GM12878 (cell line): ENCODE results near the gene TMEM91. TPM values are rescaled to one million over a fixed set of nuclear protein-coding genes. Genes with fewer than 3 reads are reported as not detected.

Experiments used
- ATAC-seq: fragments of 200-7000 bp; cut with Tn5 transposase; 3 replicates; pipeline ENCODE4 v1.9.1; 2020; ENCODE audit warnings: mild to moderate bottlenecking, moderate library complexity
- BruUV-seq: library from RNA; stranded (reverse); fragments of 400-500 nt; replicated peaks from 2 replicates; lab custom pipeline; 2021; lab: Mats Ljungman, UMichigan
- CTCF ChIA-PET: fragments of 300-600 bp; sonication (Branson Sonifier 250); formaldehyde crosslinking; extraction: SDS; loops from one replicate; lab custom pipeline; 2021; ENCODE audit warnings: inconsistent platforms; lab: Yijun Ruan, JAX
- POLR2A ChIA-PET: fragments of 350-600 bp; formaldehyde crosslinking; extraction: SDS; loops from one replicate; lab custom pipeline; 2021; ENCODE audit warnings: inconsistent platforms; lab: Charles Lee
- RAD21 ChIA-PET: fragments of 300-600 bp; sonication (Branson Sonifier 250); formaldehyde crosslinking; loops from one replicate; lab custom pipeline; 2023; ENCODE audit warnings: antibody characterized with exemption; ENCODE audit not compliant: unreplicated experiment; lab: Charles Lee
- SMC1A ChIA-PET: fragments of 300-600 bp; sonication (Branson Sonifier 250); formaldehyde crosslinking; loops from one replicate; lab custom pipeline; 2023; ENCODE audit not compliant: unreplicated experiment, uncharacterized antibody; lab: Charles Lee
- DNase-seq: peaks from one replicate; pipeline ENCODE4 v3.0.0-alpha.2; 2011; ENCODE audit warnings: low read depth, low spot score
- FAIRE-seq: peaks from 3 replicates; lab custom pipeline; 2011; peaks lifted over from hg19 to GRCh38; lab: Jason Lieb, UNC
- H2AFZ ChIP-seq: 2 replicates; pipeline ENCODE4 v1.6.0; 2011; ENCODE audit warnings: low read depth, low read length, control low read depth; ENCODE audit not compliant: control insufficient read depth
- H3K27ac ChIP-seq: 2 replicates; pipeline ENCODE4 v1.5.1; 2011; ENCODE audit warnings: control low read depth; ENCODE audit not compliant: control insufficient read depth, insufficient read depth
- H3K27me3 ChIP-seq, 2 experiments: replicated peaks in 1 of 2; 2 replicates each; pipeline versions ENCODE4 v1.6.0 to v1.6.1; 2011; ENCODE audit warnings: low read length in 1 of 2; ENCODE audit not compliant: control insufficient read depth in 2 of 2, insufficient read depth in 2 of 2
- H3K36me3 ChIP-seq, 2 experiments: 2 replicates each; pipeline ENCODE4 v1.5.1; 2011; ENCODE audit warnings: low read length in 1 of 2; ENCODE audit not compliant: control insufficient read depth in 2 of 2, insufficient read depth in 2 of 2
- H3K4me1 ChIP-seq: 2 replicates; pipeline ENCODE4 v1.6.1; 2011; ENCODE audit warnings: mild to moderate bottlenecking, low read length, moderate library complexity, mixed read lengths; ENCODE audit not compliant: control insufficient read depth, insufficient read depth
- H3K4me2 ChIP-seq: 2 replicates; pipeline ENCODE4 v1.6.0; 2011; ENCODE audit warnings: control low read depth; ENCODE audit not compliant: control insufficient read depth, insufficient read depth
- H3K4me3 ChIP-seq: fragments of 200-600 bp; sonication (generic); 2 replicates; pipeline ENCODE4 v1.5.1; 2016
- H3K79me2 ChIP-seq: 2 replicates; pipeline ENCODE4 v1.6.0; 2011; ENCODE audit warnings: low read length; ENCODE audit not compliant: control insufficient read depth, insufficient read depth
- H3K9ac ChIP-seq: 2 replicates; pipeline ENCODE4 v1.8.0; 2011; ENCODE audit warnings: low read length, control low read depth, mixed read lengths; ENCODE audit not compliant: control insufficient read depth, insufficient read depth
- H3K9me3 ChIP-seq: replicated peaks from 3 replicates; pipeline ENCODE4 v1.5.1; 2011; ENCODE audit warnings: mild to moderate bottlenecking, low read length; ENCODE audit not compliant: control insufficient read depth, insufficient read depth
- H4K20me1 ChIP-seq: 2 replicates; pipeline ENCODE4 v1.6.0; 2011; ENCODE audit not compliant: control insufficient read depth, insufficient read depth
- DPF2 ChIP-seq: fragments of 450-650 bp; IDR thresholded peaks from 2 replicates; pipeline ENCODE4 v1.6.1; 2017; ENCODE audit warnings: mild to moderate bottlenecking
- EGR1 ChIP-seq, 2 experiments: IDR thresholded peaks; 1 replicate in 1 of 2; 2 replicates in 1 of 2; pipeline ENCODE4 v1.6.1; 2011 to 2012; ENCODE audit warnings: low read depth in 2 of 2, low read length in 2 of 2, borderline replicate concordance in 1 of 2, mild to moderate bottlenecking in 1 of 2, moderate library complexity in 1 of 2
- EP300 ChIP-seq, 2 experiments: fragments of 150-350 bp in 1 of 2; IDR thresholded peaks; 2 replicates each; pipeline ENCODE4 v1.6.1; 2011 to 2012; ENCODE audit warnings: low read depth in 2 of 2, low read length in 2 of 2, borderline replicate concordance in 1 of 2, improper control_type of control experiment in 1 of 2, inconsistent platforms in 1 of 2; ENCODE audit not compliant: control insufficient read depth in 1 of 2
- FOXK2 ChIP-seq: fragments of 450-650 bp; IDR thresholded peaks from 2 replicates; pipeline ENCODE4 v1.6.1; 2017; ENCODE audit warnings: mild to moderate bottlenecking, moderate library complexity
- MEF2A ChIP-seq: IDR thresholded peaks from 2 replicates; pipeline ENCODE4 v1.6.1; 2011; ENCODE audit warnings: low read depth, mild to moderate bottlenecking, low read length, moderate library complexity; ENCODE audit not compliant: insufficient read depth
- MXI1 ChIP-seq: fragments of 150-350 bp; IDR thresholded peaks from 2 replicates; pipeline ENCODE4 v1.6.1; 2011; ENCODE audit warnings: low read depth, mild to moderate bottlenecking, inconsistent platforms, low read length, improper control_type of control experiment
- PAX5 ChIP-seq: IDR thresholded peaks from 2 replicates; pipeline ENCODE4 v1.6.1; 2011; ENCODE audit warnings: low read depth, low read length, borderline replicate concordance
- PML ChIP-seq: IDR thresholded peaks from 2 replicates; pipeline ENCODE4 v1.6.1; 2012; ENCODE audit warnings: low read length, inconsistent platforms
- ZNF622 ChIP-seq: fragments of 450-650 bp; IDR thresholded peaks from 2 replicates; pipeline ENCODE4 v1.6.1; 2017; ENCODE audit warnings: mild to moderate bottlenecking, inconsistent platforms
- WGBS: methylation state at CpG from one replicate; pipeline ENCODE4 v1.1.6; 2016; ENCODE audit warnings: low lambda C conversion rate; ENCODE audit not compliant: insufficient replicate concordance, insufficient coverage; ENCODE audit errors: missing lambda C conversion rate; 5-methylcytosine and 5-hydroxymethylcytosine counted together
- in situ Hi-C: fragments of 300-500 bp; cut with MboI; formaldehyde crosslinking; loops from 9 replicates; pipeline ENCODE4 v1.14.3; 2018; ENCODE audit warnings: mixed read lengths
- intact Hi-C: fragments of 100-400 bp; cut with micrococcal nuclease; formaldehyde crosslinking; loops from one replicate; pipeline ENCODE4 v1.14.2; 2022; ENCODE audit not compliant: unreplicated experiment
- polyA plus RNA-seq, 11 experiments: library from polyadenylated mRNA; depleted of rRNA in 4 of 11; unstranded in 6 of 11; stranded (reverse) in 5 of 11; fragments of >200 nt; fragmentation: Nextera tagmentation in 4 of 11; fragmentation: Illumina TruSeq in 1 of 11; extraction: Ambion mirVana in 4 of 11; extraction: Trizol in 1 of 11; gene quantifications; 1 replicate in 1 of 11; 2 replicates in 10 of 11; pipeline versions ENCODE4 v1.2.1 to v1.2.3, GENCODE V29; 2011 to 2016; ENCODE audit warnings: inconsistent platforms in 2 of 11, missing spikeins in 2 of 11, low read depth in 1 of 11
- total RNA-seq, 4 experiments: library from RNA; depleted of rRNA in 3 of 4; stranded (reverse); fragments of >200 nt in 3 of 4; fragmentation: Illumina TruSeq in 1 of 4; extraction: Trizol in 1 of 4; gene quantifications; 2 replicates each; pipeline versions ENCODE4 v1.2.1 to v1.2.3, GENCODE V29; 2013 to 2021
- TF ChIP-seq, protein P1 (sequence below): fragments of 450-650 bp; IDR thresholded peaks from 2 replicates; pipeline ENCODE4 v1.6.1; 2017; ENCODE audit warnings: mild to moderate bottlenecking, moderate library complexity
- TF ChIP-seq, protein P2 (sequence below): fragments of 450-650 bp; formaldehyde crosslinking; IDR thresholded peaks from 2 replicates; pipeline ENCODE4 v1.4.0; 2020; ENCODE audit warnings: mild to moderate bottlenecking, moderate library complexity
- TF ChIP-seq, protein P3 (sequence below): fragments of 450-650 bp; IDR thresholded peaks from 2 replicates; pipeline ENCODE4 v1.6.1; 2018; ENCODE audit warnings: borderline replicate concordance, mild to moderate bottlenecking; ENCODE audit not compliant: partially characterized antibody

The TMEM91 gene
- total and polyA plus RNA-seq, 10 of the 15 experiments (the other 5 are each of a cell fraction or from before 2014, with no cell fraction given), result 1.5 to 5.5 (median 2.7) TPM

DNA sequence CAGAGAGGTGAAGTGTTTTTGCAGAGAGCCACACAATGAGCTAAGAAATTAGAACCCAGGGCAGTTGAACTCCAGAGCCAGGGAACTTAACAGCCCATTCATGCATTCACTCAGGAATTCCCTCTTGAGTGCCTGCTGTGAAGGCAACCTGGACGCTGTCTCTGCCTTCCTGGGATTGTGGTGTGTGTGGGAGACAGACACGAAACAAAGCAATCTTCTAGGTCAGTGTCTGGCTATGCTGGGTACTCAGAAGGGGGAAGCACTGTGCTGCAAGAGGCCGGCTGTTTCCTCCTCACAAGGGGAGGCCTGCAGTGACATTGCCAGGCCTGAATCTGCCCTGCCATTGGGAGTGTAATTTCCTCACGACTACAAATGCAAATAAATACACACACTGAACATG lies 30.9 kb downstream of the TMEM91 start:
- FAIRE-seq (no peak), DNase-seq (no peak), ATAC-seq (no peak; the same call in 2 of the 3 replicates)
- H2AFZ ChIP-seq, result no peak overlapping the region
- no peak overlapping the region for H3K9ac ChIP-seq
- ChIA-PET POLR2A (interaction anchor here (1.4 kb wide), 1 partner anchor 21 kb away, joined by 4 read pairs; no protein-coding TSS in a partner anchor), SMC1A (interaction anchor here (1.9 kb wide), 2 partner anchors 9 to 41 kb away, joined by 5 to 6 read pairs; no protein-coding TSS in a partner anchor), CTCF (interaction anchor here (0.7 to 1.4 kb wide), 3 partner anchors 14 to 42 kb away, joined by 3 to 6 read pairs (median 4); no protein-coding TSS in a partner anchor), RAD21 (no interaction called here)
- H3K4me1 ChIP-seq, result peaks cover 18% of the 10 kb centered on the region
- no peaks in the 10 kb centered on the region for H3K9me3 ChIP-seq
- H3K27me3 ChIP-seq, result no peaks in the 10 kb centered on the region
- peaks cover 5% of the 10 kb centered on the region for H3K79me2 ChIP-seq
- in situ Hi-C loops, result no loop called here
- no peak overlapping the region for H3K4me2 ChIP-seq
- peaks cover 0 to 3% of the 10 kb centered on the region in 2 experiments; a peak in 3 of 4 replicates for H3K36me3 ChIP-seq
- H3K4me3 ChIP-seq, result no peak overlapping the region
- intact Hi-C loops, result no loop called here
- no peak overlapping the region for H3K27ac ChIP-seq
- BruUV-seq, result no TSS peak
- 95% methylated on average over 4 of the region's 4 CpGs for WGBS
- TF ChIP-seq FOXK2 (no peak), ZNF622 (no peak), PAX5 (no peak), MXI1 (no peak), PML (no peak), DPF2 (no peak), EP300 (IDR thresholded peaks at IDR 0.05; ENCODE audit: borderline replicate concordance in 1 of 2, control insufficient read depth in 1 of 2, low read depth in 2 of 2, low read length in 2 of 2) (no peak), EGR1 (IDR thresholded peaks at IDR 0.05; ENCODE audit: borderline replicate concordance in 1 of 2, low read depth in 2 of 2, low read length in 2 of 2) (no peak), MEF2A (no peak)
- TF ChIP-seq, protein P1, sequence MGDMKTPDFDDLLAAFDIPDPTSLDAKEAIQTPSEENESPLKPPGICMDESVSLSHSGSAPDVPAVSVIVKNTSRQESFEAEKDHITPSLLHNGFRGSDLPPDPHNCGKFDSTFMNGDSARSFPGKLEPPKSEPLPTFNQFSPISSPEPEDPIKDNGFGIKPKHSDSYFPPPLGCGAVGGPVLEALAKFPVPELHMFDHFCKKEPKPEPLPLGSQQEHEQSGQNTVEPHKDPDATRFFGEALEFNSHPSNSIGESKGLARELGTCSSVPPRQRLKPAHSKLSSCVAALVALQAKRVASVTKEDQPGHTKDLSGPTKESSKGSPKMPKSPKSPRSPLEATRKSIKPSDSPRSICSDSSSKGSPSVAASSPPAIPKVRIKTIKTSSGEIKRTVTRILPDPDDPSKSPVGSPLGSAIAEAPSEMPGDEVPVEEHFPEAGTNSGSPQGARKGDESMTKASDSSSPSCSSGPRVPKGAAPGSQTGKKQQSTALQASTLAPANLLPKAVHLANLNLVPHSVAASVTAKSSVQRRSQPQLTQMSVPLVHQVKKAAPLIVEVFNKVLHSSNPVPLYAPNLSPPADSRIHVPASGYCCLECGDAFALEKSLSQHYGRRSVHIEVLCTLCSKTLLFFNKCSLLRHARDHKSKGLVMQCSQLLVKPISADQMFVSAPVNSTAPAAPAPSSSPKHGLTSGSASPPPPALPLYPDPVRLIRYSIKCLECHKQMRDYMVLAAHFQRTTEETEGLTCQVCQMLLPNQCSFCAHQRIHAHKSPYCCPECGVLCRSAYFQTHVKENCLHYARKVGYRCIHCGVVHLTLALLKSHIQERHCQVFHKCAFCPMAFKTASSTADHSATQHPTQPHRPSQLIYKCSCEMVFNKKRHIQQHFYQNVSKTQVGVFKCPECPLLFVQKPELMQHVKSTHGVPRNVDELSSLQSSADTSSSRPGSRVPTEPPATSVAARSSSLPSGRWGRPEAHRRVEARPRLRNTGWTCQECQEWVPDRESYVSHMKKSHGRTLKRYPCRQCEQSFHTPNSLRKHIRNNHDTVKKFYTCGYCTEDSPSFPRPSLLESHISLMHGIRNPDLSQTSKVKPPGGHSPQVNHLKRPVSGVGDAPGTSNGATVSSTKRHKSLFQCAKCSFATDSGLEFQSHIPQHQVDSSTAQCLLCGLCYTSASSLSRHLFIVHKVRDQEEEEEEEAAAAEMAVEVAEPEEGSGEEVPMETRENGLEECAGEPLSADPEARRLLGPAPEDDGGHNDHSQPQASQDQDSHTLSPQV, result no peak
- TF ChIP-seq, protein P2, sequence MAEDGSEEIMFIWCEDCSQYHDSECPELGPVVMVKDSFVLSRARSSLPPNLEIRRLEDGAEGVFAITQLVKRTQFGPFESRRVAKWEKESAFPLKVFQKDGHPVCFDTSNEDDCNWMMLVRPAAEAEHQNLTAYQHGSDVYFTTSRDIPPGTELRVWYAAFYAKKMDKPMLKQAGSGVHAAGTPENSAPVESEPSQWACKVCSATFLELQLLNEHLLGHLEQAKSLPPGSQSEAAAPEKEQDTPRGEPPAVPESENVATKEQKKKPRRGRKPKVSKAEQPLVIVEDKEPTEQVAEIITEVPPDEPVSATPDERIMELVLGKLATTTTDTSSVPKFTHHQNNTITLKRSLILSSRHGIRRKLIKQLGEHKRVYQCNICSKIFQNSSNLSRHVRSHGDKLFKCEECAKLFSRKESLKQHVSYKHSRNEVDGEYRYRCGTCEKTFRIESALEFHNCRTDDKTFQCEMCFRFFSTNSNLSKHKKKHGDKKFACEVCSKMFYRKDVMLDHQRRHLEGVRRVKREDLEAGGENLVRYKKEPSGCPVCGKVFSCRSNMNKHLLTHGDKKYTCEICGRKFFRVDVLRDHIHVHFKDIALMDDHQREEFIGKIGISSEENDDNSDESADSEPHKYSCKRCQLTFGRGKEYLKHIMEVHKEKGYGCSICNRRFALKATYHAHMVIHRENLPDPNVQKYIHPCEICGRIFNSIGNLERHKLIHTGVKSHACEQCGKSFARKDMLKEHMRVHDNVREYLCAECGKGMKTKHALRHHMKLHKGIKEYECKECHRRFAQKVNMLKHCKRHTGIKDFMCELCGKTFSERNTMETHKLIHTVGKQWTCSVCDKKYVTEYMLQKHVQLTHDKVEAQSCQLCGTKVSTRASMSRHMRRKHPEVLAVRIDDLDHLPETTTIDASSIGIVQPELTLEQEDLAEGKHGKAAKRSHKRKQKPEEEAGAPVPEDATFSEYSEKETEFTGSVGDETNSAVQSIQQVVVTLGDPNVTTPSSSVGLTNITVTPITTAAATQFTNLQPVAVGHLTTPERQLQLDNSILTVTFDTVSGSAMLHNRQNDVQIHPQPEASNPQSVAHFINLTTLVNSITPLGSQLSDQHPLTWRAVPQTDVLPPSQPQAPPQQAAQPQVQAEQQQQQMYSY (CRISPR knock-in tag), result no peak
- TF ChIP-seq, protein P3, sequence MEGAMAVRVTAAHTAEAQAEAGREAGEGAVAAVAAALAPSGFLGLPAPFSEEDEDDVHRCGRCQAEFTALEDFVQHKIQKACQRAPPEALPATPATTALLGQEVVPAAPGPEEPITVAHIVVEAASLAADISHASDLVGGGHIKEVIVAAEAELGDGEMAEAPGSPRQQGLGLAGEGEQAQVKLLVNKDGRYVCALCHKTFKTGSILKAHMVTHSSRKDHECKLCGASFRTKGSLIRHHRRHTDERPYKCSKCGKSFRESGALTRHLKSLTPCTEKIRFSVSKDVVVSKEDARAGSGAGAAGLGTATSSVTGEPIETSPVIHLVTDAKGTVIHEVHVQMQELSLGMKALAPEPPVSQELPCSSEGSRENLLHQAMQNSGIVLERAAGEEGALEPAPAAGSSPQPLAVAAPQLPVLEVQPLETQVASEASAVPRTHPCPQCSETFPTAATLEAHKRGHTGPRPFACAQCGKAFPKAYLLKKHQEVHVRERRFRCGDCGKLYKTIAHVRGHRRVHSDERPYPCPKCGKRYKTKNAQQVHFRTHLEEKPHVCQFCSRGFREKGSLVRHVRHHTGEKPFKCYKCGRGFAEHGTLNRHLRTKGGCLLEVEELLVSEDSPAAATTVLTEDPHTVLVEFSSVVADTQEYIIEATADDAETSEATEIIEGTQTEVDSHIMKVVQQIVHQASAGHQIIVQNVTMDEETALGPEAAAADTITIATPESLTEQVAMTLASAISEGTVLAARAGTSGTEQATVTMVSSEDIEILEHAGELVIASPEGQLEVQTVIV, result no peak
- no peaks in the 10 kb centered on the region for H4K20me1 ChIP-seq
